ENCODE measurements around the gene SSBP3.

Gene SSBP3

DNA sequence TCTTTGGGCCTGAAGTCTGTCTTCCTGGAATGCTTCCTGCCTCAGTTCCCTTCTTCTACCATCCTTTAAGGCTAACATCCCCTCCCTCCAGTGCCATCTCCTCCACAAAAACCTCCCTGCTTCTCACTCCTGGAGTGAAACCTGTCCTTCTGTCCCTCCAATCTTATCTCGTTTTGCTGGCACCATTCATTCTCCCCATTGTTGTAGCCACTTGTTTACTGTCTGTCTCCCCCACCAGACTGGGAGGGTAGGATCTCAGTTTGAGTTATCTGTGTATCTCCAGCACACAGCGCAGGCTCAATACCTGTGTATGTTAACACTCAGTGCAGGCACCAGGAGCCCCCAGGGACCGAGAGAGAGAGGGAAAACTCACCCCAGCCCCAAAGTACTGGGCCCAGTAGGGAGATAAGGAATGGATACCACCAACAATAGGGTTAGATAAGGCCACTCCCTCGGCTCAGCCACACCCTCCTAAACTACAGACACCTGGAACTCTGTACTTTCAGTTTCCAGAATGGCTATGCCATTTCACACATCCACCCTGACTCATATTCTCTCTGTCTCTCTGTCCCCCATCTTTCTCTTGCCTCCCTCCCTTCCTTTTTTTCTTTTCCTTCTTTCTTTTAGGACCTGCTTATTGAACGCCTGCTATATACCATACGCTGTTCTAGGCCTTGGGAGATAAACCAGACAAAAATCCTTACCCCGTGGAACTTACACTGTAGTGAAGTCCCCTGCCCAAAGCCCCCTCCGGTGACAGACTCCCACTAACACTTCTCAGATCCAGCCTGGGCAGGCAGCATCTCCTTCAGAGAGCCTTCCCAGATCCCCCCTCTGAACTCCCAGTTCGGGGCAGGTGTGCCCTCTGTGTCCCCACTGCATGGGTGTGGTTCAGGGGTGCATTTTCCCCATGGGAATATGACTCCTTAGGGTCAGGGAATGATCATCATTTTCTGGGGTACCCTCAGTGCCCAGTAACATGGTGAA lies 3.3 kb upstream of the SSBP3 start:
- no peak for DNase-seq

- DNase-seq: no peak
These were observed 2.2 kb upstream of the SSBP3 start for GRCh38 chr1:54408147-54409066.

DNA sequence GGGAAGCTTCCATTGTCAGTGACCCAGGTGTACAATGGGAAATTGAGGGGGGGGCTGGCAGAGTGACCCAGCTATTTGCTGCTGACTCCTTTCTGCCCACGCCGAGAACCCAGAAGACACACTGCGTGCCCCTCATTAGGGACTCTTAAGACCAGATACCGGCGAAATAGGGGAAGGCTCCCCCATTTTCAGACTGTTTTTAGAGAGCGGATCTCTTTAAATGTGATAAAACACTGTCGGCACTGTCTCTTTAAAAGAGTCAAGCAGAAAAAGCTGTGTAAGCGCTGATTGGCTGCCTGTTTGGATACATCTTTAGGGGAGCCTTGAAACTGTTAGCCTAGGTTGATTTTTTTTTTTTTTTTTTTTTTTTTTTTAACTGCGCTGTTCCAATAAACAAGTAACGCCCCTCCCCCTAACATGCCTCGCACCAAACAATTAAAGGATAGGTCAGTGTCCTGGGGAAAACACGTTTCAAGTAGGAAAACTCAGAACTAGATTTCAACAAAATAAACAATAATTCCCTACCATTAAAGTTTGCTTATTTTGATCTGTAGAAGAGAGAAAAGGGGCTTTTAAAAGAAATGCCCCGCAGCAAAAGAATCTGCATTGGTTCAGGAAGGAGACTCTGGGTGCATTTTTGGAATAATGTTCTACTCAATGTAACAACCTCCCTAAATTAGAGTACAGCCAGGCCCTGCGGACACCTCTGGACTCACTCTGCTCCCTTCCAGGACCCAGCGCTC lies 1.4 kb upstream of the SSBP3 start:
- peak; percentile 83 for DNase-seq

DNA sequence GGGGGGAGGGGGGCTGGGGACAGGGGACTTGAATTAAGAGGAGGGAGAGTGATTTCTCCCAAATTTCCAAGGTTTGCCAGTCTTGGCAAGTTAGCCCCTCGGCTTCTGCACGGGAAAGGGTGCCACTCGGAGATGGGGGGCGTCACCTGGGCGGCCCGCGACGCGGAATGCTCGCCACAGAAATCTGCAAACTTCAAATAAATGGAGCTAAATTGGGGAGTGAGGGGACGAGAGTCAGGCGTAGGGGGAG lies 885 bp upstream of the SSBP3 start:
- no peak for DNase-seq

- no peak for DNase-seq
These were observed 298 bp downstream of the SSBP3 start for GRCh38 chr1:54405898-54406293.

DNA sequence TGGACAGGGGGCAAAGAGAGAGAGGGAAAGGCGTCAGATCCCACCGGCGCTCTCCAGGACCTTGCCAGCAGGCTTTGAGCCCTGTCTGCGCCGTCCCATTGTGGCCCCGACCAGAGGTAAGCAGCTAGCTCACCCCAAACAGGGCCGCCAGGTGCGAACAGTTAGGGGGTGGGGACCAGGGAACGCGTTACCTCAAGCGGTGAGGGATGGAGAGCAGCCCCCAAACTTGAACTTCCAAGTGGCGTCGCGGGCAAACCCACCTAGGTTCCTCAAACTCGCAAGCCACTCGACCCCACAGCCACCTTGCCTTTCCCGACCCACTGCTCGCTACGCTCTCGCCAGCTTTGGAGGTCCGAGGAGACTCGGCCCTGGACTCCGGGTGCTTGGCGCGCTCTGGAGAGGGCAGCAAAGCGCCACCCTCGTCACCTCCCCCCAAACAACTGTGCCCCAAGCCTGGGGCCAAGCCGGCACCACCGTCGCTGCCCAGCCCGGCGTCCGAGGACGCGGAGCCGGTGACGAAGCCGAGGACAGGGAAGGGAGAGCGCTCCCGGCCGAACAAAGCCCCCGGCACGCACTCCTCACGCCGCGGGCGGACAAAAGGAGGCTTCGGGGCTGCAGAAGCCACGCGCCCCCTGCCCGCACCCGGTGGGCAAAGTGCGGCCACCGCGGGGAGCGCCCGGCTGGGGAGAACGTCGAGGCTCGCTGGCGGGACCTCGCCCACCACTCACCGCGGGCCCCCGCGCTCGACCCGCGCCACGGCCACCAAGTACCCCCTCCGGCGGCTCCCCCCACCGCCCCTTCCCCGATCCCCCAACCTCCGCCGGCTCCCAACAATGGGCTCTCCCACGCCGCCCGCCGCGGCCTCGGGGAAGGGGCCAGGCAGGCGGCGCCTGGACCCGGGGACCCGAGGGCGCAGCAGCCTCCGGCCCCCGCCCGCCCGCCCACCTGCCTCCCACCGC lies 976 bp downstream of the SSBP3 start:
- DNase-seq: no peak

DNA sequence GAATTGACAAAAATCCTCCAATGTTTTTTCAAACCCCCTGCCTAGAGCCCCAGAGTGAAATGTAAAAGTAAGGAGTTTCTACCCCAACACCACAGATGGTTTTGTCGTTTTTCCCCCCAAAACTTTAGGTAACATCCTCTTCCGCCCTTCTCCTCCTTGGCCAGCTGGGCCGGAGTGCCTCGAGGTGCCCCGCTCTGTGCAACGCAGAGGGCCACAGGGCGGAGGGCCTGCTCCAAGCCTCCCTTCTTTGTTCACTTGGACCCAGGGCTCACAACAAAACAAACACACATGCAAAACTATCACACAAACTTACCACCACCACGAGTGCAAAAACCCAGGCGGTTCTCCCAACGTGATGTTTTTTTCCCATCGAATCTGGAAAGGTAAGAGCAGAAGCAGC lies 1.9 kb downstream of the SSBP3 start:
- DNase-seq: no peak

- no peak for DNase-seq
These were observed 2.4 kb downstream of the SSBP3 start for GRCh38 chr1:54403808-54404261.

DNA sequence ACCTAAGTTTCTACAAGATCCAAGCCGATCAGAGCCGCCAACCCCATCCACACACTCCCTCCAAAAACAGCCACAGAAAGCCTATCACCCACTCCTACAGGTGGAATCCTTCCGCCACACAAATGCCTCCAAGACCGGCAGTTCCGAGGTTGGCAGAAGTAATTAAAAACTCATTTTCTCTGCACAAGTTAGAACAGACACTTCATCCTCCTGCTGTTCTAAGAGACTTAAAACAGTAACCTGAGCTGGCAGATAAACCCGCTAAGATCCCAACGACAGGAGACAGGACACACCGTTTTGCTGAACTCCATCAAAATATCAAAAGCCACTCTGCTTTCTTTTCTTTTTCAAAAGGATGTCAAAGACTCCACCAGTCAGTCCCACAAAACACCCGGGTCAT lies 2.8 kb downstream of the SSBP3 start:
- no peak for DNase-seq

- no peak for DNase-seq
These were observed 3.3 kb downstream of the SSBP3 start for GRCh38 chr1:54402896-54403295.

- no peak for DNase-seq
These were observed 4.4 kb downstream of the SSBP3 start for GRCh38 chr1:54401799-54402198.

GRCh38 chr1:54400329-54400728 lies 5.9 kb downstream of the SSBP3 start:
- DNase-seq: no peak

DNA sequence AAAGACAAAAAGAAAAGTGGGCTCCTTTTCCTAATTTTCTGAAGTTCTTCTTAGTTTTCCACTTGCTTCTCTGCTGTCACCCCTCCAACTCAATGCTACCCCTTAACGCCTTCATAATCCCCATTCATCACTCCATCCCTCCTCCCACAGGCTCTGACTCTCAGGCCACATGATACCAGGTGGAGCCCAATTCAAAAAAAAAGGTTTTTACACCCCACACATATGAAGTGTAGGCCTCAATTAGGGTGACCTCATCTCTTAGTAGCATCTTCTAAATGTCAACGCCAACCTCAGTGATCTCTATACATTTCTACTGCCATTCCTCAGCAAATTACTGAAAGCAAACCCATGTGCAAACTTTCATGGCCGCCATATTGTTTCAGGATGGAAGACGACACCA lies 6.4 kb downstream of the SSBP3 start:
- no peak for DNase-seq

DNA sequence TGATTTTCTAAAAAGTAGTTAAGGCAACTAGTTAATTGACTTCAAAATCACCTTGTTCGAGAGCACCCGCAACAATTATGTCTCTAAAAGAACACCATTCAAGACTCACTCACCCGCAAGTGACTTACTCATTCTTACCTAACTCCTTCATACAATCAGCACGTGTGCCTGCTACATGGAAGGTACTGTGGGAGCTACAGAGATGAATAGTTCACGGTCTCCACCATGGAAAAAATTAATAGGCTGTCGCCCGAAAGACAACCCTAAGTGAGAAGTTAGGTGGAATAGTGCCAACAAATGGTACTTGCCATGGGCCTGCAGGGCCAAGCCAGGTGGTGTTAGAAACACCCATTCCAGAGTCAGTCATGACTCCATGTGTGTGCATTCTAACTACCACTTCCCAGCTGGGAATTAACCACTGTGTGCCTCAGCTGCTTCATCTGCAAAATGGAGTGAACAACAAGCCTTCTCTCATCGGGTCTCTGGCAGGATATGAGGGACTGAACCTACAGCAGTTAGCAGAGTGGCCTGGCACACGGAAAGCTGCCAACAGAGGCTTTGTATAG lies 7.1 kb downstream of the SSBP3 start:
- no peak for DNase-seq

GRCh38 chr1:54397980-54398379 lies 8.2 kb downstream of the SSBP3 start:
- DNase-seq: no peak

DNA sequence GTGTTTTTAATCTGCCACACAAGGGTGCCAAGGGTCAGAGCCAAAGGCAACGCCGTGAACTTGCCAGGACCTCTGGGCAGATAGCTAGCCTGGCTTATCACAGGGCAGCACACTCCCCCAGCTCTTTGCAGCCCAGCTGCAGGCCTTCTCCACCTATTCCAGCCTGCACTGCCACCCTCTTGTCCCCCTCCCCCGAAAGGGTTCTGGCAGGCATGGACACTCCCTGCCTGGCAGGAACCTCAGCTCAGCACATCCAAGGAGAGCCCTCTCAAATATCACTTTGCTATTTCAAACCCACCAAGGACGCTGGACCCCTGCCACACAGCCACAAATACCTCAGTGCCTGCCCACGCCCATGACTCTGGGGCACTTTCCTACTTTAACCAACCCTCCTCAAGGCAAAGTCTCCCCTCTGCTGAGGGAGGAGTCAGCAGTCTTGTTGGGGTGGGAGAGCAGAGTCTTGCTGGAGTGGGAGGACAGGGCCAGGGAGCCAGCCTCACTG lies 9.1 kb downstream of the SSBP3 start:
- no peak for DNase-seq

GRCh38 chr1:54396261-54396933 lies 9.8 kb downstream of the SSBP3 start:
- no peak for DNase-seq

- DNase-seq: no peak
These were observed 10.8 kb downstream of the SSBP3 start for GRCh38 chr1:54395281-54395934.

DNA sequence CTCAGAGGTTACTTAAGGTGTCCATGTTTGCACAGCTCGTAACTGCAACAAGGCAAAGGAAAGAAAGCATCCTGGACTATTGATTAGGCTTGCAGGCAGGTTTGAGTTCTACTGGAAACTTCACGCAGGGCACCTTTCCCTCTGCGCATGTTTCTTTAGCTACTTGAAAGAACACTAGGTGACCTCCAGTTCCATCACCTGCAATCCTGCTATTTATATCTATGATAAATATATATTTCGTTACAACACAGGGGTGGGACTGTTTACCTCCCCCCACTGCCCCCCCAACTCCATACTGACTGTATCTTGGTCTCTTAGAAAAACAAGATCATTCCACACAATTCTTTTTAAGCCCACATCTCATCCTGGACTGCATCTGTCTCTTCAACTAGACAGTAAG lies 12.1 kb downstream of the SSBP3 start:
- DNase-seq: no peak

GRCh38 chr1:54392401-54392800 lies 13.8 kb downstream of the SSBP3 start:
- no peak for DNase-seq

Data from GF-D8 (cell line).